Measurements from ENCODE around the gene TXNRD1. TPM values are rescaled to one million over a fixed set of nuclear protein-coding genes. Genes with fewer than 3 reads are reported as not detected.

The TXNRD1 gene
- total RNA-seq, 1 donor: 502 TPM

DNA sequence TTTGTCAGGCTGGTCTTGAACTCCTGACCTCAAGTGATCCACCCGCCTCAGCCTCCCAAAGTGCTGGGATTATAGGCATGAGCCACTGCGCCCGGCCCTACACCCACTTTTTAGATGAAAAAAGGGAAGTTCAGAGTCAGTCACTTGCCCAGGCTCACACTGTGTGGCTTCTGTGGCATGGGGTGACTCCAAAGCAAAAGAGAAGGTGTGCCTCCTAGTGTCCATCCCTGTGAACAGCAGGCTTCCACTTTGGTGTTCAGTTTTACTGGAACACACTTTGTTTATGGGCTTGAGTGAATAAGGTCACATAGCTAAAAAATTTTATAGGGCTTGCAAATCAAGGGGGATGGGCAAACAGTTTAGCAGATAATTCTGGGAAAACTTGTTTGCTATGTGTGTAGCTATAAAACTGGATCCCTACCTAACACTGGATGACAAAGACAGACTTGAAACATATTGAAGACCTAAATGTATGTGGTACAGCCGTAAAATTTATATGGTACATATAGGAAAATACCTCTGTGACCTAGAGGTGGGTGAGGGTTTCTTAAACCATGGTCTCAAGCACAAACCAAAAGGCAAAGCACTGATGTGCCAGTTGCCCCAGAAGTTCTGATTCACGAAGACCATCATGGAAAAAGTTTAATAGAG is 142.9 kb downstream of the TXNRD1 start:
- Histone ChIP-seq H3K9me3 (ENCODE audit: low read depth, low read length) (no peaks in the 10 kb centered on the region), H3K27ac (ENCODE audit: low read depth, low read length) (no peak overlapping the region), H3K4me1 (ENCODE audit: insufficient read depth, low read length) (no peaks in the 10 kb centered on the region), H3K79me2 (ENCODE audit: insufficient read depth, low read length) (no peaks in the 10 kb centered on the region), H3K36me3 (ENCODE audit: insufficient read depth, low read length) (peaks cover 18% of the 10 kb centered on the region), H3K4me3 (ENCODE audit: insufficient read depth, low read length) (no peak overlapping the region), H2AFZ (ENCODE audit: low read length) (no peak overlapping the region), H4K20me1 (ENCODE audit: insufficient read depth, low read length) (peaks cover 3% of the 10 kb centered on the region), H3K27me3 (ENCODE audit: insufficient read depth, low read length) (no peaks in the 10 kb centered on the region), H3K4me2 (ENCODE audit: insufficient read depth, low read length) (no peak overlapping the region)
- TF ChIP-seq CTCF (IDR thresholded peaks at IDR 0.05; ENCODE audit: extremely low read depth, low read depth, low read length): peak; percentile 76
- no peak for DNase-seq (ENCODE audit: insufficient read length, low spot score, missing footprints)

- no peak overlapping the region for H3K4me2 ChIP-seq (ENCODE audit: insufficient read depth, low read length)
- peaks cover 10% of the 10 kb centered on the region for H3K36me3 ChIP-seq (ENCODE audit: insufficient read depth, low read length)
- no peaks in the 10 kb centered on the region for H3K9me3 ChIP-seq (ENCODE audit: low read depth, low read length)
- H3K27me3 ChIP-seq (ENCODE audit: insufficient read depth, low read length): no peaks in the 10 kb centered on the region
- DNase-seq (ENCODE audit: insufficient read length, low spot score, missing footprints): no peak
- H3K79me2 ChIP-seq (ENCODE audit: insufficient read depth, low read length): no peaks in the 10 kb centered on the region
- no peak overlapping the region for H3K27ac ChIP-seq (ENCODE audit: low read depth, low read length)
- no peaks in the 10 kb centered on the region for H3K4me1 ChIP-seq (ENCODE audit: insufficient read depth, low read length)
- no peak overlapping the region for H3K4me3 ChIP-seq (ENCODE audit: insufficient read depth, low read length)
- H2AFZ ChIP-seq (ENCODE audit: low read length): no peak overlapping the region
- peaks cover 3% of the 10 kb centered on the region for H4K20me1 ChIP-seq (ENCODE audit: insufficient read depth, low read length)
- TF ChIP-seq CTCF (IDR thresholded peaks at IDR 0.05; ENCODE audit: extremely low read depth, low read depth, low read length): no peak
Observed at GRCh38 chr12:104359216-104359615, 143.6 kb downstream of the TXNRD1 start.

DNA sequence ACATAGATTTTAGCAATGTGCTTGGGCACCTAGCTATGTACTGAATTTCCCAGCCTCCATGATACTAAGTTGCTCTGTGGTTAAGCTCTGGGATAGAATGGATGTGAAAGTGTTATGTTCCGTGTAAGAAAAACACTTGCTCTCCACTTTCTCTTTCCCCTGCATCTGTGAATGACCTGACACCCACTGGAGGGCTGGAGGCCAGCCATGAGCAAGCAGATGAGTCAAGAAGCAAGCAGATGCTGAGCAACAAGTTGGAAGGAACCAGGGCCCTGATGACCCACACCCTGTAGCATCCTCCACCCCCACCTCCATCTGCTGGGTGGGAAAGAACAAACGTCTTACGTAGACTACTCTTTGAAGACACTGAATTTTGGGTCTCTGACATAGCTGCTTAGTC is 144.6 kb downstream of the TXNRD1 start:
- H3K4me3 ChIP-seq (ENCODE audit: insufficient read depth, low read length): no peak overlapping the region
- H3K9me3 ChIP-seq (ENCODE audit: low read depth, low read length): no peaks in the 10 kb centered on the region
- peaks cover 3% of the 10 kb centered on the region for H4K20me1 ChIP-seq (ENCODE audit: insufficient read depth, low read length)
- no peak overlapping the region for H3K4me2 ChIP-seq (ENCODE audit: insufficient read depth, low read length)
- no peak for DNase-seq (ENCODE audit: insufficient read length, low spot score, missing footprints)
- H3K79me2 ChIP-seq (ENCODE audit: insufficient read depth, low read length): no peaks in the 10 kb centered on the region
- H2AFZ ChIP-seq (ENCODE audit: low read length): no peak overlapping the region
- no peak for TF ChIP-seq CTCF (IDR thresholded peaks at IDR 0.05; ENCODE audit: extremely low read depth, low read depth, low read length)
- no peak overlapping the region for H3K27ac ChIP-seq (ENCODE audit: low read depth, low read length)
- H3K27me3 ChIP-seq (ENCODE audit: insufficient read depth, low read length): no peaks in the 10 kb centered on the region
- no peaks in the 10 kb centered on the region for H3K4me1 ChIP-seq (ENCODE audit: insufficient read depth, low read length)
- peaks cover 1% of the 10 kb centered on the region for H3K36me3 ChIP-seq (ENCODE audit: insufficient read depth, low read length)

DNA sequence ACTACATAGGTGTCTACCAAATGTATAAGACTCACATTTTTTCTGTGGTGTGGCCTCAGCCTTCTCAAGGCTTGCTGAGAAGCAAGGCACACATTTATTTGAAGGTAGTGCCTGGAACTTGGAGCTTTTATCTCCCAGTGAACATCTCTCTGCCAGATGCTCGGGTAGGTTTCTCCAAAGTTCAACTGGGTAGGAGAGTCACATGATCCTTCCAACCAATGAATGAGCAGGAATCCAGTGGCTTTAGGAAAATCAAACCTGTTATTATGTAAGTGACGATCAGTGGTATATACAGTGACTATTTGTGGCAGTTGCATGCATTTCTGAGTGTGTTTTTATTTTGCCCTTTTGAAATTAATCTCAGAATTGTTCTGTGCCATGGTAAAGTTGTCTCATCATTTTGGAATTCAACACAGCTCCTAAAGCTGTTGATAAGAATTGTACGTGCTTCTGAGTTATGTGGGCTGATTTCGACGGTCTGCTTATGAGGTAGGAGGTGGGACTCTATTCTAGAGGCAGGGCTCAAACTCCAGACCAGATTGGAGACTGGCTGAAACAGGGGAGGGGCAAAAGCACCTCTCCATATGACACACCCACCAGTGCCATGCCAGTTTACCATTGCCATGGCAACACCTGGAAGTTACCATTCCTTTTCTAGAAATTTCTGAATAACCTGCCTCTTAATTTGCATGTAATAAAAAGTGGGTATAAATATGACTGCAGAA is 145.6 kb downstream of the TXNRD1 start:
- no peak for DNase-seq (ENCODE audit: insufficient read length, low spot score, missing footprints)
- H3K79me2 ChIP-seq (ENCODE audit: insufficient read depth, low read length): no peaks in the 10 kb centered on the region
- no peak overlapping the region for H3K4me3 ChIP-seq (ENCODE audit: insufficient read depth, low read length)
- no peaks in the 10 kb centered on the region for H3K4me1 ChIP-seq (ENCODE audit: insufficient read depth, low read length)
- no peaks in the 10 kb centered on the region for H3K9me3 ChIP-seq (ENCODE audit: low read depth, low read length)
- TF ChIP-seq CTCF (IDR thresholded peaks at IDR 0.05; ENCODE audit: extremely low read depth, low read depth, low read length): no peak
- H3K4me2 ChIP-seq (ENCODE audit: insufficient read depth, low read length): no peak overlapping the region
- H3K27me3 ChIP-seq (ENCODE audit: insufficient read depth, low read length): no peaks in the 10 kb centered on the region
- no peak overlapping the region for H3K27ac ChIP-seq (ENCODE audit: low read depth, low read length)
- H3K36me3 ChIP-seq (ENCODE audit: insufficient read depth, low read length): no peaks in the 10 kb centered on the region
- H2AFZ ChIP-seq (ENCODE audit: low read length): no peak overlapping the region
- no peaks in the 10 kb centered on the region for H4K20me1 ChIP-seq (ENCODE audit: insufficient read depth, low read length)

Data from osteoblast (primary cell).